HG02938 (cell line): ENCODE results near the gene MFNG.

Experiments used
- ATAC-seq: cut with Tn5 transposase; IDR thresholded peaks from one replicate; pipeline ENCODE4 v1.9.1; 2021; ENCODE audit warnings: mild to moderate bottlenecking, moderate library complexity; ENCODE audit not compliant: unreplicated experiment

Gene MFNG

GRCh38 chr22:37497062-37497599 is 10.9 kb upstream of the MFNG start:
- no peak for ATAC-seq

GRCh38 chr22:37496651-37497050 is 10.5 kb upstream of the MFNG start:
- no peak for ATAC-seq

- ATAC-seq, result no peak
Observed at GRCh38 chr22:37493979-37494378, 7.8 kb upstream of the MFNG start.

GRCh38 chr22:37492428-37493344 is 6.5 kb upstream of the MFNG start:
- ATAC-seq, result no peak

GRCh38 chr22:37491559-37492427 is 5.6 kb upstream of the MFNG start:
- ATAC-seq, result no peak

DNA sequence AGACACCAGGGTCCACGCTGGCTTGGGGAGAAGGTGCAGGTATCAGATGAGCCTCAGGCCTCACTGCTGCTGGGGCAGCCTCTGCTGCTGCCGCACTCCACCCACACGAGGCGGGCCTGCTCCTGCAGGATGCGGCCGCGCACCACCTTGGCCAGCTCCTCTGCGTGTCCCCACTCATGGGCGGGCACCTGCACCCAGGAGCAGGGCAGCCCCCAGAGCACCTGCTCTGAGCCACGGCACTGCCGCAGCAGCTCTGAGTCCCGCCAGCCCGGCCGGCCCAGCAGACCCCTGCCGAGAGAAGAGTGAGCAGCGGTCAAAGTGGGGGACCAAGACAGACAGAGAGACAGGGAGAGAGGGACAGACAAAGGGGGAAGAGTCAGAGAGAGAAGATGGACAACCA is 4.9 kb upstream of the MFNG start:
- ATAC-seq, result no peak

DNA sequence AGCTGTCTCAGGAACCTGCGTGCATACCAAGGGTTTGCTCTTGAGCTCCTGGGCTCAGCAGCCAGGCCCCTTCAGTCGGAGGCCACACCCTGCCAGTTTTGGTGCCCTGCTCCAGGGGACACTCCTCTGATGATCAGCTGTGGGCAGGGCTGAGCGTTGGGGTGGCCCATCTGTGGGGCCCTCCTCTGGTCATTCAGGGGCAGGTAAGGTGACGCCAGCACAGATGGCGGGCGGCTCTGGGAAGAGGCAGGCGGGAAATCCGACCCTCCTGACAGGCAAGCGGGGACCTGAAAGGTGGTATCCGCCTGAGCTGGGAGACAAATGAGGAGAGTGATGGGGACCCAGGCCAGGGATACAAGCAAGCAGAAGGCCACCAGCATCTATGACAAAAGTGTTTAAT is 3.8 kb upstream of the MFNG start:
- no peak for ATAC-seq

- no peak for ATAC-seq
Observed at GRCh38 chr22:37488337-37489135, 2.4 kb upstream of the MFNG start.

DNA sequence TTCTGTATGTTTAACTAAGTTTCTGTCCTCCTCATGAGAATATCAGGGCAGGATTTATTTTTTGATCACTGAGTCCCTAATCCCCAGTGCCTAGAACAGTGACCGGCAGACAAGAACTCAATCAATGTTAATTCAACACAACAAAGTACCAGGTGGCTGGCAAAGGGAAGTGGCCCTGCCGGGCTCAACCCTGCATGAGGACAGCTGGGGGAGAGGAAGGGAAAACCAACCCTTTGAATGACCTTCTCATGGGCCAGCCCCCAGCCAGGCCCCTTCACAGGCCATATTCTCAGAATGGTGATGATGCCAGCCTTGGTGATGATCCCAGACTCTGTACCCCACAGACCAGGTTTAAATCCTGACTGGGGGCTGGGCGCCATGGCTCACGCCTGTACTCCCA is 1.4 kb upstream of the MFNG start:
- no peak for ATAC-seq

- ATAC-seq, result no peak
Observed at GRCh38 chr22:37487129-37487528, 945 bp upstream of the MFNG start.

GRCh38 chr22:37485395-37486223 is 575 bp downstream of the MFNG start:
- ATAC-seq, result peak; percentile 25

DNA sequence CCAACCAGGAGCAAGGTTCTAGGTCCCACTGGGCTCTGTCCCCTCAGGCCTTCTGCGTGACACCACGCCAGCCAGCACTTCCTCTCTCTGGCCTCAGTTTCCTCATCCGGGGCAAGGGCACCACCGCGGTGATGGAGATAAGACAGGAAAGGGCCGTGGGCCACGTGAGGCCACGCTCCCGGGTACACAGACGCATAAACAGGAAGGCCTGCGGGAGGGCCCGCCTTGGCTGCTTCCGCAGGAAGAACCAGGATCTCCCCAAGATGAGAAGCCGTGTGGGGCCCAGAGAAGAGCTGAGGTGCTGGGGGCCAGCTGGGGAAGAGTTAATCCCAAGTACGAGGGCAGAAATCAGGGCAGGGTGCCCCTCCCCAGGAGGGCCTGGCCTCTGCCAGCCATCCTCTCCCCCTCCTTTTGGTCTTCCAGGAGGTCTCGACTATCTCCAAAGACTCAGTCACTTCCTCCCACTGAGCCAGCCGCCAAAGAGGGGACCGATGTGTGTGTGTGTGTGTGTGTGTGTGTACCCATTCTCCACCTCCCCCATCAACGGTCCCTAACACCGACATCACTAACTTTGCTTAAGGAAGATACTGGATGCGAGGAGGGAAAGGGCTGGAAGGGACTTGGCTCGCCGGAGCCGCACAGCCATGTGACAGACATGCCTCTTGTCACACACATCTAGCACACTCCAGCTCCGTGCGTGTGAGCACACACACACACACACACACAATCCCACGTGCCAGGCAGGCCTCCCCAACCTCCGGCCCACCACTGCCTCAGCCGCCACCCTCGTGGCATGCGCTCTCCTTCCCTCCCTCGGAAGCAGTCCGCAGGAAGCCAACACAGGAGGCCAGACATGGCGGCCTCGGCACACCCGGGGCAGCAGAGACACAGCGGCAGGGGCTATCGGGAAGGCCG is 1.4 kb downstream of the MFNG start:
- no peak for ATAC-seq

- no peak for ATAC-seq
Observed at GRCh38 chr22:37483050-37483449, 3.1 kb downstream of the MFNG start.

GRCh38 chr22:37482244-37482643 is 3.9 kb downstream of the MFNG start:
- no peak for ATAC-seq

DNA sequence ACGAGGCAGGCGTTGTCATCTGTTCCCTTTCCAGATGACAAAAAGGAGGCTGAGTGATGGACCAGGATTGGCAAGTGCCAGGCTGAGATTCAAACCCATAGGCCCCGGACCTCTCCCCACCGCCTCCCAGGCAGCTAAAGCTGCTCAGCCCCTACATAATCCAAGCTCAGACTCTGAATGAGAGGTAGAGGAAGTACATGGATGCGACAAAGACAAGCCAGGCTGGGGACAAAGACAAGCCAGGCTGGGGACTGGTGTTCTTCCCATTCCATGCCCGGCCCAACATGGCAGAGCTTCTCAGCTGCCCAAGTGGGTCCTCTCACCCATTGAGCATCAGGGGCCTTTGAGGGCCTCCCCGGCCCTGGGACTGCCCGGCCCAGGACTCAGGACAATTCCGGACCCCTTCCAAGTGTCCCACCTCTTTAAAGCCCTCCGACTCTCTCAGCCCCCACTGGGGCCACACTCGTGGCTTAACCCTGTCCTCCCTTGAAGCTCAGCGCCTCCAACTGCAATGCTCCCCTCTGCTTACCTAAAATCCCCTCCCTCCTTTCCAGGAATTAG is 4.8 kb downstream of the MFNG start:
- no peak for ATAC-seq

- no peak for ATAC-seq
Observed at GRCh38 chr22:37480387-37481346, 5.5 kb downstream of the MFNG start.

- no peak for ATAC-seq
Observed at GRCh38 chr22:37479196-37479595, 7.0 kb downstream of the MFNG start.
